HG02885 (cell line): ENCODE results near the gene FAM110D.

Experiments
- ATAC-seq: cut with Tn5 transposase; IDR thresholded peaks from one replicate; pipeline ENCODE4 v1.9.1; 2021; ENCODE audit warnings: mild to moderate bottlenecking; ENCODE audit not compliant: unreplicated experiment, poor library complexity

The FAM110D gene

DNA sequence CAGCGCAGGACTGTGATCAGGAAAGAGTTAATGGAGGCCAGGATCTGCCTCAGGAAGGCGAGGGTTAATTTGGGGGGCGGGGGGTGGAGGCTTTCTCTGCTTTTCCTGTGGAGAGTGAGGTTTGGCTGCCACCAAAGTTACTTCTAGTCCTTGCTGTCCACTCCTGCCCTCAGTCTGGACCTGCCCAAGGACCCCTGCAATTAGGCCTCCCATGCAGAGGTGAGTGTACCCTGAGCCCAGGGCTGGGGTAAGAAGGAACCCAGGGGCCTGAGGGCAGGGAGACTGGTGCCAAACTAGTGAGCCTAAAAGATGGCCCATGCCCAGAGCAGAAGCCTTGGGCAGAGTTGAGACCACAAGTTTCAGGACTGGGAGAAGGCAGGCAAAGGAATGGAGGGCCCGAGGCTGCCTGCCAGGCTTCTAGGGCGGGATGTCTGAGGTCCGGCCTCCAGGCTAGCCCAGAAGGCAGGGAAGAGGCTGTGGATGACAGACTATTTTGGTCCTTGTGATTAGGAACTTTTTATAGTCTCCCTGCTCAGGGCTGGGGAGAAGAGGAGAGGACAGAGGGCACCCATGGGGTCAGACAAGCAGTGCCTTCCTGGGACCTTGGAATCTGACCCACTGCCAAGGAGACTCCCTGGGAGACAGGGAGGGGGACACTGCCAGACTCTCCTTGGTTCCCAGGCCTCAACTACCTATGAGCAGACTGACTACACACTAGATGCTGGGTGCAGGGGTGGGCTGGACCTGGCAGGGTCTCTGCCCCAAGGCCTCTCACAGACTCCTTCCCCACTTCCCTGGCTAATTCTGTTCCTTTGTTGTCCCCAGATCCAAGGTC is at the start of gene FAM110D:
TSS of gene FAM110D (plus strand) at position 172 of the 835 bp plus-strand sequence. CDS start 2,213 bp downstream, outside the sequence.
- no peak for ATAC-seq

DNA sequence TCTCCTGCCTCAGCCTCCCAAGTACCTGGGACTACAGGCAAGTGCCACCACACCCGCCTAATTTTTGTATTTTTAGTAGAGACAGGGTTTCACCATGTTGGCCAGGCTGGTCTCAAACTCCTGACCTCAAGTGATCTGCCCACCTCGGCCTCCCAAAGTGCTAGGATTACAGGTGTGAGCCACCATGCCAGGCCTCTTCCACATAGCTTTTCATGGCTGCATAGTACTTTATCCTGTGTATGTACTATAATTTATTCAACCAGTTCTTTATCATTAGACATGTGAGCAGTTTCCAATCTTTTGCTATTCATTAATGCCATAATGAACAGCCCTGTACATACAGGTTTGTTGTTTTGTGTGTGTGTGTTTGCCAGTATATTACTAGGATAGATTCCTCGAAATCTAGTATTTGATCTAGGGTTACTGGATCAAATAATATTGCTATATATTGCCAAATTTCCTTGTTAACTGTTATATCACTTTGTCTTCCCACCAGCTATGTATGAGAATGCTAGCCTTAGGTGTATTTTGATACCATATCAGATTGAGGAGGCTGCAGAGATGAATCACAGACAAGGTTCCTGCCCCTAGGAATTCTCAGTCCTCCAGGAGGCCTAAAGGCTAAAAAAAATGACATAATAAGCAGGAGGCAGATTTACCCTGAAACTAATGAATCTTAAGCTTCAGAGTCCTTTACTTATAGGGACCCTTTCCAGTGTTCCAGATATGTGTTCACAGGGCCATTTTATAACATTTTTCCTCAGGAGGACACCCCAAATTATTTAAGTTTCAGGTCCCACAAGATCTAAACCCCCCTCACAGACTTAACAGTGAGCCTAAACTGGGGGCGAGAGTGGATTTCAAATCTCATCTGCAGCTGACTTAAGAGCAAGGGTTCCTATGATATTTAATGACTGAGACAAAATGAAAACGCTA is 49.4 kb upstream of the FAM110D start:
- ATAC-seq = no peak

DNA sequence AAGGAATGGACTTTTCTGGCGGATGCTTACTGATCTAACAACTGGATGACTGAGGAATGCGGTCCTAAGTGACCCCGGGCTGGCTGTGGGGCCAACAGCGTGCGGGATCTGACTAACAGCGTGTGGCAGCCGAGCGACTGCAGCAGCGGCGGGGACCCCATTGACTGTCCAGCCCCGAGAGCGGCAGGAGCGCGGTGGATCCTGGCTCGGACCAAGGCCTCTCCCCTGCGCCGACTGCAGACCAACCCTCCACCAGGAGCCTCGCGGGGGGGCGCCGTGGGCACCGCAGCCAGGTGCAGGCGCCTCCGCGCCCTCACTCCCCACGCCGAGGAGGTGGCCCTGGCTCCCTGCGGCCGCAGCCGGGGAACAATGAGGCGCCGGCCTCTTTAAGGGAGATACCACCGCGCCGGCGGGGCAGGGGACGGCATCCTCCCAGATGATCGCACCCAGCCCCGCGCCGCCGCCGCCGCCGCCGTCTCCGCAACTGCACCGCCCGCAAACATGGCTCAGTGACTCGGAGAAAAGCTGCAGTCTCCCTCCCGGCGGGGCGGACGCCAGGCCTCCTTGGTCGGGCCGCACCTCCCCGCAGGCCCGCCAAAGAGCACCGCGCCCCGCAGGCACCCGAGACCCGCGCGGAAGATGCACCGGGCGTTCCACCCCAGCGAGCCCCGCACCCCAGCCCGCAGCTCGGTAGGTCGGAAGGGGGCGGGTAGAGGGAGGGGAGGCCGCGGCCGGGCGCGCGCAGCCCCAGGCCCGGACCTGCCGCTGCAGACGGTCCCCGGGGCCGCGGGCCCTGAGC is 47.9 kb upstream of the FAM110D start:
- ATAC-seq = peak; percentile 46

DNA sequence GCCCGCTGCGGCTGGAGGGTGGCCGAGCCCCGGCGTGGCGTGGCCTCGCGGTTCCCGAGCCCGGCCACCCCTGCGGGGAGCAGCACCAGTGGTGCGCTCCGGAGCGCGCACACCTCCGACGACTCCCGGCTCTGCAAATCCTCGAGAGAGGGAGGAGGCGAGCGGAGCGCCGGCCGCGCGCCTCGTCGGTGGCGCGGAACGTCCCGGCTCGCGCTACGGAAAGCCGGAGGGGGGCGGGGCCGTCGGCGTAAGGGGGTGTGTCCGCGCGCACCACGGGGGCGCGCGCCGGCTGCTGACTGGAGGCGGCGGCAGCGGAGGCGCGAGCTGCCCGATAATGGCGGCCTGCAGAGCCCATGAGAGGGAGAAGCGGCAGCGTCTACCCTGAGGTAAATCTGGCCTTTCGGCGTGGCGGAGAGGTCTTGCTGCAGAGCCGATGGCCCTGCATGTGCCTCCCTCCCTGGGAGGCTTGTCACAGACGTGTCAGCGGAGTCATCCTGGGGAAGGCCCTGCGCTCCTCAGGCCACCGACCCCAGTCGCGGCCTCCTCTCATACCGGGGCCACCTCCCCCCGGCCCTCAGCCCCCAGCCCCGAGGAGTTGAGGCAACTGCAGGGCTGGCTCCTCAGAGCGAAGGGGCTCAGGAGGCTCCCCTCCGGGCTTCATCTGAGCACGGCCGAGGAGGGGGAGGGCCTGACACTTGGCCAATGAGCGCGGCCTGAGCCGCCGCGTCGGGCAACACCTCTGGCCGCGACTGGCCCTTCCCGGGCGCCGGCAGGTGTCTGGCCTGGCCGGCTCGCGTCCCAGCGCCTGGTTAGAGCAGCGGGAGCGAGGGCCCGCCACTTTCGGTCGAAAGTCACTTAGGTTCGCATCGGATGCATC is 47.1 kb upstream of the FAM110D start, which contains the start of gene PDIK1L:
TSS of gene PDIK1L (plus strand) at position 295 of the 877 bp plus-strand sequence. CDS start 2,485 bp downstream, outside the sequence.
- peak; percentile 77 for ATAC-seq

DNA sequence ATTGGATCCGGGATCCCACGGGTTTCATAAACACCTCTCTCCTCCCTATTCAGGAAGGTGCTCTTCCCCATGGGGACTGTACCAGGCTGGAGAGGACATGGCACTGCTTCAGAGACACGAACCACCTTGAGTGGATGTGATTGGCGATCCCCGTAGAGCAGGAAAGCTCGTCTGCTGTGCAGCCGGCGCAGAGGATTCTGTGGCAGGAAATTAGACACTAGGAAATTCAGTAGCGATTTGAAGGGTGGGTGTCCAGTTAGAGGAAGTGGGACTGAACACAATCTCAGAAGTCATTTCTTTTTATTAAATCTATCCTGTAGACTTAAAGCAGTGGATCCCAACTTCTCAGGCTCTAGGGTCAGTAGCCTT is 46.5 kb upstream of the FAM110D start:
- no peak for ATAC-seq

DNA sequence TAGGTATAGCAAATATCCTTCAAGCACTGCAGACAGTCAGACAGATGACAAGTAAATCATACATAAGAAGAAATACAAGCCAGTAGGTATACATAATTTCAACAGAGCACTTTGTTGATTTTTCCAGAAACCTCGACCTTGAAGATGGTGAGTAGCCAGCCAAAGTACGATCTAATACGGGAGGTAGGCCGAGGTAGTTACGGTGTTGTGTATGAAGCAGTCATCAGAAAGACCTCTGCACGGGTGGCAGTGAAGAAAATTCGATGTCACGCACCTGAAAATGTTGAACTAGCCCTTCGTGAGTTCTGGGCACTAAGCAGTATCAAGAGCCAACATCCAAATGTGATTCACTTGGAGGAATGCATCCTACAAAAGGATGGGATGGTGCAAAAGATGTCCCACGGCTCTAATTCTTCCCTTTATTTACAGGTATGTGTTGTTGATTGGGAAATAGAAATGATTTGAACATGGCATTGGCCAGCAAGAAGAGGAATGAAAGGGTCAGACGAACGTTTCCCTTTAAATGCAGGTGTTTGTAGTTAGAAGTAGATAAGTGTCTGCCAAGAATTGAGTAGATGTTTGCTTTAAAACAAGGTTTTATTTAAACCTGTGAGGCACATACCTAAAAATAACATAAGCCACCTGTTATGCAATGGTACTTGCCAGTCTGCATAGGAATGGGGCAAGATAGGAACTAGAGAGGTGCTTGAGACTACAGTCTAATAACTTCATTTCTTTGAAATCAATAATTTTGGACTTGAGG is 44.5 kb upstream of the FAM110D start:
- ATAC-seq = no peak

DNA sequence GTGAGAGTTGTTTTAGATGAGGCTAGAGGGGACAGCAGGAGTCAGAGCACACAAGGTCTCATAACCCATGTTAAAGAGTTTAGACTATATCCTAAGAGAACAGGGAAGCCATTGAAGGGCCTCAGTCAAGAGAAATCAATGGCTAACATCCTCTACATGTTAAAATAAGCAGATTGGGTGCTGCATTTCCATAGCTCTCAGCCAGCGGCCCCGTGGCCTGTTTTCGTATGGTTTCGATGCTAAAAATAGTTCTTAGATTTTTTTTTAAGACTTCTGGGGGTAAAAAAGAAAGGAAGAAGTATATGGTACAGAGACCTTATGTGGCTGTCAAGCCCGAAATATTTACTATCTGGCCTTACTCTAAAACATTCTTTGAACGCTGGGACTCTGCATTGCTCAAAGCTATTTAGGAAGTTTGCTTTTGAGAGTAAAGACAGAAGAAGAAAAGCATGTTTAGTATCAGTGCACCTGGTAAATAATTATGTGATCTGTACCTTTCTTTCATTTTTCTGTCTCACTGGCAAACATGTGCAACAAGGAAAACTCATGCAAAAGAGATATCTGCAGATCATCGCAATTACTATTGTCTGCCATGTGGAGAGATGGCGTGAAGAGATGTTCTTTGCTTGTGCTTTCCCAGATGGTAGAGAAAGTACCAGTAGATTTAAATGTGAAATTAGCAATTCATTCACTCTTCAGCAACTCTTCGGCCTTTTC is 38.8 kb upstream of the FAM110D start:
- ATAC-seq = no peak

DNA sequence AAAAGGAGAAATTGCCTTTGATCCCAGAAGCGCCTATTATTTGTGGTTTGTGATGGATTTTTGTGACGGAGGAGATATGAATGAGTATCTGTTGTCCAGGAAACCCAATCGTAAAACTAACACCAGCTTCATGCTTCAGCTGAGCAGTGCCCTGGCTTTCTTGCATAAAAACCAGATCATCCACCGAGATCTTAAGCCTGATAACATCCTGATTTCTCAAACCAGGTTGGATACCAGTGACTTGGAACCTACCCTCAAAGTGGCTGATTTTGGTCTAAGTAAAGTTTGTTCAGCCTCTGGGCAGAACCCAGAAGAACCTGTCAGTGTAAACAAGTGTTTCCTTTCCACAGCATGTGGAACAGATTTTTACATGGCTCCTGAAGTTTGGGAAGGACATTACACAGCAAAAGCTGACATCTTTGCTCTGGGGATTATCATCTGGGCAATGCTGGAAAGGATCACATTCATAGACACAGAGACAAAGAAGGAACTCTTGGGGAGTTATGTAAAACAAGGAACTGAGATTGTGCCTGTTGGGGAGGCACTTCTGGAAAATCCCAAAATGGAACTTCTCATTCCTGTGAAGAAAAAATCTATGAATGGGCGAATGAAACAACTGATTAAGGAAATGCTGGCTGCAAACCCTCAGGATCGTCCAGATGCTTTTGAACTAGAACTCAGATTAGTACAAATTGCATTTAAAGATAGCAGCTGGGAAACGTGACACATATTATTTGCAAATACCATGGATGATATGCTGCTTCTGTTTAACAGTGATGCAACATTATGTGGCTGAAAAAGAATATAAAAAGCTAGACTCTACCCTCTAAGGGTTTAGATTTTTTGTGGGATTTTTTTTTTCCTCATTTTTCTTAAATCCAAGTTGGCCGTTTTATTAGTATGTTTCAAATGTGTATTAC is 36.8 kb upstream of the FAM110D start:
- ATAC-seq = no peak

DNA sequence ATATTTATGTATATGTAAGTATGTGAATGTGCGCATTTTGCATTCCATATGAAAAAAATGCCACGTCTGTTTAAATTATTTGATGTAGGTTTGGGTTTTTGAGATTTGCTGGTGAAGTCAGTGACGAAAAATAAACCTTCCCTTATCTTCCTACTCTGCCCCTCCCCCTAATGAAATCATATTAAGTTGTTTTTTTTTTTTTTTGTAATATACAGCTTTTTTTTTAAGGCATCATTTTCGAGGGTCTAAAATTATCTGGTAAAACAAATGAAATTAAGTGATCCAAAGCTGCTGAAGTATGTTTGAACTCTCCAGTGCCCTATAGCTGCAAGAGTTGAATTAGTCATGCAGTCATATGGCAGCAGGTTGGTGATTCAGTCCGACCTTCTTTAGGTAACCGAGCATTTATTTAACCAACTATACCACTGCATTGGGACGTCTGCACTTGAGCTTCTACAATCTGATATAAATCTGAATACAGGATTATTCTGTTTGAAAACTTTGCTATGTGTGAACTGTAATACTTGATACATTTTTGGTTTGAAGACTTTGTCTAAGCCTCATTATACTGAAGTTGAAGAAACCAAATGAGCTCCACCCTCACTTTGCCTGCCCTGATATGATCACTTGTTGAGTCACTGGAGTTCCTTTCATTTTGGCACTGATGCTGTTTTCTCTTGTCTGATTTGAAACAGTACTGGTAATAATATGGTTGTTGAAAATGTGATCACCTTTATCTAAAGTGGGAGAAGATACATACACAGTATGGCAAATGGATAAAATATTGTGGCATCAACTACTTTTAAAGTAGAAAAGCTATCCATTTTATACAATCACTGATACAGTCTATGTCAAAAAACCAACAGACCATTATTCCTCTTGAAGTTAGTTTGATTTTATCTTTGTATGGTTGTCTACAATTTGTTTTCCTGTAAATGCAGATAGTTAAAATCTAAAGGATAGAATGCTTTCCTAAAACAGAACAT is 35.6 kb upstream of the FAM110D start:
- no peak for ATAC-seq

DNA sequence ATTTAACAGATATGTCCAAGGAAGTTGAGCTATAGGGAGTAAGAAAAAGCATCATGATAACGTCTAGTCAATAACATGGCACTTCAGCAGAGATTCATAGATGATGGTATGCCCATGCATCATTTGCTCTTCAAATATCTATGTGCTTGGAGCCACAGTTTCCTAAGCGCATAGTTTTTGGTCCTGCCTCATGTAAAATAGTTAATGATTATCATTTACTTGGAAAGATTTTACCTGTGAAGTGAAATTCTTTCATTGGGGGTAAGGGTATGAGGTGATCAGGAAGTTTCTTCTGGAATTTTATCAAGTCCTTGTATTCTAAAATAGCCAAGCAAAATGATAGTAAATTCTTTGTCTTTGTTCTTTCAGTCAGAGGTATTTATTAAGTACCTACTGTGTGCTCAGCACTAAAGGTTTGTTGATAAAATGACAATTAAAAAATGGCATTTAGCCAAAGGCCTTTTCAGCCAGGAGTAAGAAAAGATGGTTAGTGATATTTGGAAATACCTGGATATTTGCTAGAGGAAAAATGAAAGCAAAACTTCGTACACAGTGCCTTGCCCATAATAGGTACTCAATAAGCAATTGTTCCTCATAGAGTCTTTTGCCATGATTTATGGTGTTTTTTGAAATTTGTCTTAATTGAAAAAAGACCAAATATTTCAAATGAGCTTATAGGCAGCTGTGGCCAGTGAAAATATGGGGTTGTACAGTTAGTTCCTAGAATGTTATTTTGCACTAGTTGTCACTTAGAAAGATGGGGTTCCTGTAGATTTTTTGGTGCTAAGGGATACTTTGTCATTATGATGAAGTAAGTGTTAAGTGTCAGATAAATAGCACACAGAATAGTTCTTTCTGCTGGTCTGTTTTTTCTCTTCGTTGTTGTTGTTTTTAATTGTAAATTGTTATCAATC is 34.2 kb upstream of the FAM110D start:
- no peak for ATAC-seq

DNA sequence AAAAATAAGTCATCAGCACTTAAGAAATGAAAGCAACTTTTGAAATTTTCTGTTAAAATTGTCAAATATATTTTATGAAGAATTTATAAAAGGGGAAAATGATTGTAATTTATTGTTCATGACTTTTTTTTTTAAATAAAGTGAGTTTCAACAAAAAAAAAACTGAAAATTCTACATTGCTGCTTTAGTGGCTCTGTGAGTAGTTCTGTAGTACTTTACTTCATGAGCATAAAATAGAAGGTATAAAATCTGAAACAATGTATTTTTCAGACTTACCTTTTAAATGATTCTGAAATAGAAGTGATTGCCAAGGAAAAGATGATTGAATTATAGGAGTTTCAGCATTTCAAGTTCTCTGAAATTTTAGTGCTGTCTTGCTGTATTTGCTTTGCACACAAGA is 33.5 kb upstream of the FAM110D start:
- no peak for ATAC-seq

DNA sequence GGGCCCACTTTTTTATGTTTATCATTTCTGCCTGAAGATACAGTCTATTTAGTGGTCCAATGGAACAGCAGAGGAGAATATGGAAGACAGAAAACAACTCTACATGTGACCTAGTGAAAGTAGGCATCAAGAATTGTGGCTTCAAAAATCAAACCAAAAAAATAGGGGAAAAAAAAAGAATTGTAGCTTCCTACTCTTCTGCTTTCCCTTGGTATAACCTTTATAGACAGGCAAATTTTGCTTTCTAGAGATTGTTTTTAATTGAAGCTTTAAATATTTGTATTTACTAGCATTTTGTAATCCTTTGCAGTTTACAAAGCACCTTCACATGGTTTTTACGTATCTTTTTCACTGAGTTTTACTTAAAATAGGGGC is 32.9 kb upstream of the FAM110D start:
- no peak for ATAC-seq

DNA sequence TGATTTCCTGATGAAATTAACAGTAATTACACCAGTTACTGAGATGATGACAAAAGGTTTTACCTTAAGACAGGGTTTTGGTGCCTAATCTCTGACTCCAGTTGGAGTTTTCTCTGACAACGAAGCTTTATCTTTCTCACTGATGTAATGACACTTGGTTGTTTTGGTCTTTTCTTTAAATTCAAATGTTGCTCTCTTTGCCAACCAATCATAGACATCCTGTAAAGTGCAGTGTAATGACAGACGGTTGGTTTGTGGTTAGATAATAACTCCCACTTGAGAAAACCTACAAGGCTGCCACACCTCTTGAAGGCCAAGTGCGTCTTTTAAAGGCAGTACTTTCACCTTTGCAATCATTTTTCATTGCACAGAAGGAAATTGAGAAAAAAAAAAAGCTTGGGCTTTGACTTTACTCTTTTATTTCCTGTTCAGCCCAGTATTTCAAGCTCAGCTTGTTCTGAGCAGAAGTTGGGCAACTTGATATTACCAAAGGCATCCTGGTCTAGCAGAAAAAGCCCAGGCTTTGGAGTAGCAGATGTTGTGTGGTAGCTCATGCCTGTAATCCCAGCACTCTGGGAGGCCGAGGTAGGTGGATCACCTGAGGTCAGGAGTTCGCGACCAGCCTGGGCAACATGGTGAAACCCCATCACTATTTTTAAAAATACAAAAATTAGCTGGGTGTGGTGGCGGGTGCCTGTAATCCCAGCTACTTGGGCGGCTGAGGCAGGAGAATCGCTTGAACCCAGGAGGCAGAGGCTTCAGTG is 32.4 kb upstream of the FAM110D start:
- peak; percentile 64 for ATAC-seq
